T-helper 17 cell (primary cell): ENCODE data around the gene CSNK2A1. TPM values are rescaled to one million over a fixed set of nuclear protein-coding genes. Genes with fewer than 3 reads are reported as not detected.
A peak's percentile ranks its signal among the peaks of the same experiment; 100 is the strongest.

Experiments used
- ATAC-seq: fragments of 150-1000 bp; cut with Tn5 transposase; 2 replicates; pipeline ENCODE4 v1.10.0; 2021; ENCODE audit warnings: mild to moderate bottlenecking, moderate library complexity
- DNase-seq, 3 donors: peaks; one replicate each; pipeline versions ENCODE4 v3.0.0 to v3.0.0-alpha.2; 2020 to 2021
- H3K9me3 ChIP-seq: one replicate; pipeline ENCODE4 v1.7.0; 2013; ENCODE audit warnings: low read length, mild to moderate bottlenecking; ENCODE audit not compliant: control insufficient read depth, poor library complexity, severe bottlenecking
- H3K27ac Mint-ChIP-seq: one replicate; pipeline ENCODE4 v1.8.0; 2022; ENCODE audit warnings: mild to moderate bottlenecking, moderate library complexity, mixed read lengths
- H3K27me3 Mint-ChIP-seq: one replicate; pipeline ENCODE4 v1.8.0; 2022; ENCODE audit warnings: mixed read lengths
- H3K36me3 Mint-ChIP-seq: one replicate; pipeline ENCODE4 v1.8.0; 2022; ENCODE audit warnings: low read depth, mixed read lengths
- H3K4me1 Mint-ChIP-seq: one replicate; pipeline ENCODE4 v1.8.0; 2022; ENCODE audit warnings: mild to moderate bottlenecking, mixed read lengths
- H3K4me3 Mint-ChIP-seq: one replicate; pipeline ENCODE4 v1.8.0; 2022; ENCODE audit warnings: mild to moderate bottlenecking, moderate library complexity, mixed read lengths
- total RNA-seq, 4 donors: library from RNA in 2 of 4; stranded (reverse) in 2 of 4; gene quantifications; one replicate each; pipeline ENCODE4 v1.2.3 and lab custom pipeline; 2022 to 2026

Gene CSNK2A1
- total RNA-seq, 2 donors from 2014 or later: 63.8 to 69.0 TPM

- H3K27me3 Mint-ChIP-seq: no peaks in the 10 kb centered on the region
Measured at GRCh38 chr20:536426-537010, 7.1 kb downstream of the CSNK2A1 start.

GRCh38 chr20:535958-536357, 7.6 kb downstream of the CSNK2A1 start:
- ATAC-seq (no peak), DNase-seq (no peak)
- Mint-ChIP-seq H3K4me3 (peak overlapping the region; percentile 5), H3K27me3 (no peaks in the 10 kb centered on the region), H3K27ac (no peak overlapping the region), H3K36me3 (no peaks in the 10 kb centered on the region), H3K4me1 (peaks cover 49% of the 10 kb centered on the region)
- H3K9me3 ChIP-seq: no peaks in the 10 kb centered on the region

More at GRCh38 chr20:536426-537010, 7.1 kb downstream of the CSNK2A1 start:
- Mint-ChIP-seq H3K4me3 (no peak overlapping the region), H3K4me1 (peaks cover 49% of the 10 kb centered on the region), H3K27ac (no peak overlapping the region), H3K36me3 (no peaks in the 10 kb centered on the region)
- H3K9me3 ChIP-seq: no peaks in the 10 kb centered on the region
- ATAC-seq (no peak), DNase-seq (no peak)

- ATAC-seq (no peak), DNase-seq (no peak)
- Mint-ChIP-seq H3K4me3 (no peak overlapping the region), H3K4me1 (peaks cover 35% of the 10 kb centered on the region), H3K27me3 (no peaks in the 10 kb centered on the region), H3K27ac (peak overlapping the region; percentile 51), H3K36me3 (peaks cover 3% of the 10 kb centered on the region)
- H3K9me3 ChIP-seq: no peaks in the 10 kb centered on the region
Measured at GRCh38 chr20:533526-533925, 10.1 kb downstream of the CSNK2A1 start.

- Mint-ChIP-seq H3K27me3 (no peaks in the 10 kb centered on the region), H3K4me1 (peaks cover 27% of the 10 kb centered on the region), H3K27ac (no peak overlapping the region), H3K36me3 (peaks cover 6% of the 10 kb centered on the region), H3K4me3 (no peak overlapping the region)
- ATAC-seq: no peak
- DNase-seq: no peak
- H3K9me3 ChIP-seq: peaks cover 4% of the 10 kb centered on the region
Measured at GRCh38 chr20:532530-532929, 11.1 kb downstream of the CSNK2A1 start.

GRCh38 chr20:531608-532007, 12.0 kb downstream of the CSNK2A1 start:
- no peak overlapping the region for H3K4me3 Mint-ChIP-seq
- DNase-seq (no peak), ATAC-seq (no peak)
- peaks cover 9% of the 10 kb centered on the region for H3K9me3 ChIP-seq
- no peak overlapping the region for H3K27ac Mint-ChIP-seq
- H3K27me3 Mint-ChIP-seq: no peaks in the 10 kb centered on the region
- H3K4me1 Mint-ChIP-seq: peaks cover 21% of the 10 kb centered on the region
- peaks cover 6% of the 10 kb centered on the region for H3K36me3 Mint-ChIP-seq

GRCh38 chr20:530321-530720, 13.3 kb downstream of the CSNK2A1 start:
- H3K4me3 Mint-ChIP-seq: no peak overlapping the region
- DNase-seq (no peak), ATAC-seq (no peak)
- H3K27me3 Mint-ChIP-seq: no peaks in the 10 kb centered on the region
- peaks cover 8% of the 10 kb centered on the region for H3K36me3 Mint-ChIP-seq
- H3K4me1 Mint-ChIP-seq: peaks cover 13% of the 10 kb centered on the region
- H3K9me3 ChIP-seq: peaks cover 9% of the 10 kb centered on the region
- no peak overlapping the region for H3K27ac Mint-ChIP-seq

GRCh38 chr20:528923-529604, 14.5 kb downstream of the CSNK2A1 start:
- no peak overlapping the region for H3K4me3 Mint-ChIP-seq
- H3K27me3 Mint-ChIP-seq: no peaks in the 10 kb centered on the region
- no peak for ATAC-seq
- peaks cover 8% of the 10 kb centered on the region for H3K36me3 Mint-ChIP-seq
- H3K27ac Mint-ChIP-seq: no peak overlapping the region
- H3K4me1 Mint-ChIP-seq: peaks cover 10% of the 10 kb centered on the region
- H3K9me3 ChIP-seq: peaks cover 9% of the 10 kb centered on the region
- DNase-seq: no peak

- Mint-ChIP-seq H3K27me3 (no peaks in the 10 kb centered on the region), H3K36me3 (peaks cover 8% of the 10 kb centered on the region), H3K4me1 (peaks cover 2% of the 10 kb centered on the region), H3K27ac (no peak overlapping the region), H3K4me3 (no peak overlapping the region)
- DNase-seq: no peak
- ATAC-seq: no peak
- H3K9me3 ChIP-seq: peaks cover 9% of the 10 kb centered on the region
Measured at GRCh38 chr20:527571-527886, 16.1 kb downstream of the CSNK2A1 start.

- H3K36me3 Mint-ChIP-seq: peaks cover 2% of the 10 kb centered on the region
- H3K4me3 Mint-ChIP-seq: no peak overlapping the region
- H3K4me1 Mint-ChIP-seq: peaks cover 9% of the 10 kb centered on the region
- H3K9me3 ChIP-seq: no peaks in the 10 kb centered on the region
- H3K27me3 Mint-ChIP-seq: no peaks in the 10 kb centered on the region
- ATAC-seq (no peak), DNase-seq (no peak)
- no peak overlapping the region for H3K27ac Mint-ChIP-seq
Measured at GRCh38 chr20:521860-522259, 21.7 kb downstream of the CSNK2A1 start.

- Mint-ChIP-seq H3K27me3 (no peaks in the 10 kb centered on the region), H3K27ac (no peak overlapping the region), H3K4me3 (no peak overlapping the region), H3K36me3 (no peaks in the 10 kb centered on the region), H3K4me1 (peaks cover 25% of the 10 kb centered on the region)
- H3K9me3 ChIP-seq: no peaks in the 10 kb centered on the region
- no peak for DNase-seq
- ATAC-seq: no peak
Measured at GRCh38 chr20:519999-520398, 23.6 kb downstream of the CSNK2A1 start.

GRCh38 chr20:517221-517620, 26.4 kb downstream of the CSNK2A1 start:
- ATAC-seq (no peak), DNase-seq (no peak)
- H3K4me3 Mint-ChIP-seq: no peak overlapping the region
- peaks cover 42% of the 10 kb centered on the region for H3K4me1 Mint-ChIP-seq
- no peak overlapping the region for H3K27ac Mint-ChIP-seq
- no peaks in the 10 kb centered on the region for H3K36me3 Mint-ChIP-seq
- no peaks in the 10 kb centered on the region for H3K9me3 ChIP-seq
- no peaks in the 10 kb centered on the region for H3K27me3 Mint-ChIP-seq

- Mint-ChIP-seq H3K4me3 (no peak overlapping the region), H3K27ac (no peak overlapping the region), H3K4me1 (peaks cover 47% of the 10 kb centered on the region), H3K27me3 (no peaks in the 10 kb centered on the region), H3K36me3 (no peaks in the 10 kb centered on the region)
- ATAC-seq (no peak), DNase-seq (no peak)
- no peaks in the 10 kb centered on the region for H3K9me3 ChIP-seq
Measured at GRCh38 chr20:516799-517198, 26.8 kb downstream of the CSNK2A1 start.

- Mint-ChIP-seq H3K4me3 (no peak overlapping the region), H3K27ac (no peak overlapping the region), H3K4me1 (peaks cover 52% of the 10 kb centered on the region), H3K36me3 (no peaks in the 10 kb centered on the region), H3K27me3 (no peaks in the 10 kb centered on the region)
- no peak for ATAC-seq
- no peaks in the 10 kb centered on the region for H3K9me3 ChIP-seq
- no peak for DNase-seq
Measured at GRCh38 chr20:515696-516095, 27.9 kb downstream of the CSNK2A1 start.

- H3K27me3 Mint-ChIP-seq: no peaks in the 10 kb centered on the region
- peak overlapping the region; percentile 70 for H3K27ac Mint-ChIP-seq
- no peaks in the 10 kb centered on the region for H3K36me3 Mint-ChIP-seq
- H3K9me3 ChIP-seq: no peaks in the 10 kb centered on the region
- ATAC-seq (no peak), DNase-seq (no peak)
- peaks cover 56% of the 10 kb centered on the region for H3K4me1 Mint-ChIP-seq
- no peak overlapping the region for H3K4me3 Mint-ChIP-seq
Measured at GRCh38 chr20:513429-513828, 30.2 kb downstream of the CSNK2A1 start.
